Measurements from ENCODE around the gene ARHGDIA. TPM values are rescaled to one million over a fixed set of nuclear protein-coding genes. Genes with fewer than 3 reads are reported as not detected.
"Not testable (repeated sequence)": the region's sequence is repeated elsewhere in the genome, so short reads cannot be mapped to it uniquely, and the experiment has no call there.

Gene ARHGDIA
- polyA plus RNA-seq (ENCODE audit: insufficient read length in 3 of 3): 100 to 1,000 TPM; 171 to 228 (median 216) TPM
- long read RNA-seq, donor 1, transcript ARHGDIA-201 (6 exons, 1,906 nt): major isoform, 33 of 57 reads
- long read RNA-seq, donor 1, transcript ARHGDIA-207 (5 exons, 1,201 nt): minor isoform, 10 of 57 reads
- long read RNA-seq, donor 1, partial matches to known transcripts: 6 of 57 reads
- long read RNA-seq, donor 1, other reads (novel, unspliced or antisense): 0 of 57 reads
- long read RNA-seq, donor 2, transcript ARHGDIA-201 (6 exons, 1,906 nt): major isoform, 58 of 81 reads
- long read RNA-seq, donor 2, transcript ARHGDIA-217 (7 exons, 886 nt): minor isoform, 5 of 81 reads
- long read RNA-seq, donor 2, transcript ARHGDIA-207 (5 exons, 1,201 nt): minor isoform, 11 of 81 reads
- long read RNA-seq, donor 2, partial matches to known transcripts: 0 of 81 reads
- long read RNA-seq, donor 2, other reads (novel, unspliced or antisense): 0 of 81 reads
- long read RNA-seq, donor 3, transcript ARHGDIA-207 (5 exons, 1,201 nt): minor isoform, 6 of 63 reads
- long read RNA-seq, donor 3, transcript ARHGDIA-201 (6 exons, 1,906 nt): major isoform, 48 of 63 reads
- long read RNA-seq, donor 3, partial matches to known transcripts: 0 of 63 reads
- long read RNA-seq, donor 3, other reads (novel, unspliced or antisense): 0 of 63 reads
- long read RNA-seq, donor 4, transcript ARHGDIA-201 (6 exons, 1,906 nt): major isoform, 66 of 97 reads
- long read RNA-seq, donor 4, transcript ARHGDIA-207 (5 exons, 1,201 nt): minor isoform, 21 of 97 reads
- long read RNA-seq, donor 4, partial matches to known transcripts: 0 of 97 reads
- long read RNA-seq, donor 4, other reads (novel, unspliced or antisense): 0 of 97 reads
- long read RNA-seq, donor 5, transcript ARHGDIA-201 (6 exons, 1,906 nt): major isoform, 12 of 20 reads
- long read RNA-seq, donor 5, partial matches to known transcripts: 0 of 20 reads
- long read RNA-seq, donor 5, other reads (novel, unspliced or antisense): 0 of 20 reads
- long read RNA-seq, donor 6, transcript ARHGDIA-201 (6 exons, 1,906 nt): major isoform, 42 of 53 reads
- long read RNA-seq, donor 6, transcript ARHGDIA-207 (5 exons, 1,201 nt): minor isoform, 5 of 53 reads
- long read RNA-seq, donor 6, partial matches to known transcripts: 0 of 53 reads
- long read RNA-seq, donor 6, other reads (novel, unspliced or antisense): 0 of 53 reads
- long read RNA-seq, donor 7, transcript ARHGDIA-207 (5 exons, 1,201 nt): minor isoform, 8 of 101 reads
- long read RNA-seq, donor 7, transcript ARHGDIA-201 (6 exons, 1,906 nt): major isoform, 66 of 101 reads
- long read RNA-seq, donor 7, partial matches to known transcripts: 17 of 101 reads
- long read RNA-seq, donor 7, other reads (novel, unspliced or antisense): 0 of 101 reads
- long read RNA-seq, donor 8, transcript ARHGDIA-201 (6 exons, 1,906 nt): major isoform, 34 of 46 reads
- long read RNA-seq, donor 8, partial matches to known transcripts: 5 of 46 reads
- long read RNA-seq, donor 8, other reads (novel, unspliced or antisense): 0 of 46 reads
- long read RNA-seq, donor 9, transcript ARHGDIA-201 (6 exons, 1,906 nt): major isoform, 56 of 85 reads
- long read RNA-seq, donor 9, transcript ARHGDIA-207 (5 exons, 1,201 nt): minor isoform, 9 of 85 reads
- long read RNA-seq, donor 9, partial matches to known transcripts: 11 of 85 reads
- long read RNA-seq, donor 9, other reads (novel, unspliced or antisense): 0 of 85 reads
- long read RNA-seq, donor 10, transcript ARHGDIA-207 (5 exons, 1,201 nt): minor isoform, 12 of 94 reads
- long read RNA-seq, donor 10, transcript ARHGDIA-201 (6 exons, 1,906 nt): major isoform, 61 of 94 reads
- long read RNA-seq, donor 10, partial matches to known transcripts: 13 of 94 reads
- long read RNA-seq, donor 10, other reads (novel, unspliced or antisense): 0 of 94 reads
- long read RNA-seq, donor 11, transcript ARHGDIA-201 (6 exons, 1,906 nt): major isoform, 47 of 81 reads
- long read RNA-seq, donor 11, transcript ARHGDIA-207 (5 exons, 1,201 nt): minor isoform, 8 of 81 reads
- long read RNA-seq, donor 11, partial matches to known transcripts: 19 of 81 reads
- long read RNA-seq, donor 11, other reads (novel, unspliced or antisense): 0 of 81 reads
- long read RNA-seq, donor 12, transcript ARHGDIA-201 (6 exons, 1,906 nt): major isoform, 74 of 103 reads
- long read RNA-seq, donor 12, transcript ARHGDIA-207 (5 exons, 1,201 nt): minor isoform, 9 of 103 reads
- long read RNA-seq, donor 12, partial matches to known transcripts: 7 of 103 reads
- long read RNA-seq, donor 12, other reads (novel, unspliced or antisense): 0 of 103 reads
- long read RNA-seq, donor 13, transcript ARHGDIA-201 (6 exons, 1,906 nt): major isoform, 30 of 49 reads
- long read RNA-seq, donor 13, transcript ARHGDIA-207 (5 exons, 1,201 nt): minor isoform, 8 of 49 reads
- long read RNA-seq, donor 13, partial matches to known transcripts: 6 of 49 reads
- long read RNA-seq, donor 13, other reads (novel, unspliced or antisense): 0 of 49 reads
- long read RNA-seq, donor 14: 0 reads
- long read RNA-seq, donor 15: 0 reads
- long read RNA-seq, donor 16, transcript ARHGDIA-201 (6 exons, 1,906 nt): major isoform, 65 of 97 reads
- long read RNA-seq, donor 16, transcript ARHGDIA-207 (5 exons, 1,201 nt): minor isoform, 8 of 97 reads
- long read RNA-seq, donor 16, partial matches to known transcripts: 16 of 97 reads
- long read RNA-seq, donor 16, other reads (novel, unspliced or antisense): 0 of 97 reads

DNA sequence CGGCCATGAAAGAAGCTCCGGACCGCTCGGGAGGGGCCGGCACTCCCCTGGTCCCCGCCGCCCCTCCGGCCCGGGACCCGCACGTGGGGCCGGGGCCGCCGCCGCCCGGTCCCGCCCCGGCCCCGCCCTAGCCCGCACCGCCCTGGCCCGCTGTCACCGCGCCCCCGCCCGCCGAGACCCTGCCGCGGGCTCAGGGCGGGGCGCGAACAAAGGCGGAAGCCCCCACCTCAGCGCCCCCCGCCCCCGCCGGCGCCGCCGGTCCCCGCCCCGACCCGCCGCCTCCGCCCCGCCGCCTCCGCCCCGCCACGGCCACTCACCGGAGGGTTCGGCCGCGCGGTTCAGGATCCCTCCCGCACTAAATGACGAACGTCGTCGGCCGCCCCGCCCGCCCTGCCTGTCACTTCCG is at the start of gene ARHGDIA:
Gene ARHGDIA, minus strand, starts transcription at position 357 of the 406 bp plus-strand sequence. CDS start 1,407 bp downstream, outside the sequence.
- no peak for DNase-seq

- no peak for DNase-seq
Measured at GRCh38 chr17:81918832-81919545, 47.9 kb upstream of the ARHGDIA start.

- not testable (repeated sequence) for DNase-seq
Measured at GRCh38 chr17:81918333-81918669, 47.2 kb upstream of the ARHGDIA start.

- DNase-seq: peak; percentile 73
Measured at GRCh38 chr17:81917565-81918332, 46.6 kb upstream of the ARHGDIA start, which contains the start of gene SIRT7. Gene SIRT7, minus strand, starts transcription at chr17:81918176. Its CDS starts 45 bp downstream, at chr17:81918131.

DNA sequence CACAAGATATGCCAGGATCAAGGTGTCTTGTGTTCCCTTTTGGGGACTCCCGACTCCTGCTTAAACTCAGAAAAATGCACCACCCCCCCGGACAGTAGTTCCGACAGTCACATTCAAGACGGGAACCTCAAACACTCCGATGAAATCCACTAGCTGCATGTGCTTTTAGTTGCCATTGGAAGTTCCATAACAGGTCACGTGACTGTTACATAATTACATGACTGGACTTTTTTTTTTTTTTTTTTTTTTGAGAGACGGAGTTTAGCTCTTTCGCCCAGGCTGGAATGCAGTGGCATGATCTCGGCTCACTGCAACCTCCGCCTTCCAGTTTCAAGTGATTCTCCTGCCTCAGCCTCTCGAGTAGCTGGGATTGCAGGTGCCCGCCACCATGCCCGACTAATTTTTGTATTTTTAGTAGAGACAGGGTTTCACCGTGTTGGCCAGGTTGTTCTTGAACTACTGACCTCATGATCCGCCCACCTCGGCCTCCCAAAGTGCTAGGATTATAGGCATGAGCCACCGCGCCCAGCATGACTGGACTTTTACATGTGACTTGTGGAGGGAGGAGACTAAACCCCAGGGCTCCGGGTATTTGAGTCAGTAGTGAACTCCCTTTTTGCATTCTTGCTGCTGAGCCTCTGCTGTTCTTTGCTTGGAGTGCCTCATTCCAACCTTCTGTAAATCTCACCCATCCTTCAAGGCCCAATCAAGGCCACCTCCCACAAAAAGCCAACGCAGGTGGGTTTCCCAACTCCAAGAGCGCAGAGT is 45.3 kb upstream of the ARHGDIA start:
- no peak for DNase-seq

DNA sequence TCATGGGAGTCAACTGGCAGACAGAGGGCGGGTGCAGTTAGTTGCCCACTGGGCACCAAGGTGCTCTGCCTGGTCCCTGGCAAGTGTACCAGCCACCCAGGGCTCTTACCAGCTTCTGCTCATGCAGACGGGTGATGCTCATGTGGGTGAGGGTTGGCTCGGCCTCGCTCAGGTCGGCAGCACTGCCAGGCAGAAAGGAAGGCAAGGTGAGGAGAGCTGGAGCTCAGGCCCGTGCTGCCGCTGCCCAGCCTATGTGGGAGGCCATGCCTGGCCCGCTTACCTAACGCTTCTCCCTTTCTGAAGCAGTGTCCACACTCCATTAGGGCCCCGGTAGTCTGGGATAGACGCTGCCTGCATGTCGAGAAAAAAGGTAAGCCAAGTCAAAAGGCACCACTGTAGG is 44.2 kb upstream of the ARHGDIA start:
- no peak for DNase-seq

- no peak for DNase-seq
Measured at GRCh38 chr17:81914103-81914850, 43.1 kb upstream of the ARHGDIA start.

DNA sequence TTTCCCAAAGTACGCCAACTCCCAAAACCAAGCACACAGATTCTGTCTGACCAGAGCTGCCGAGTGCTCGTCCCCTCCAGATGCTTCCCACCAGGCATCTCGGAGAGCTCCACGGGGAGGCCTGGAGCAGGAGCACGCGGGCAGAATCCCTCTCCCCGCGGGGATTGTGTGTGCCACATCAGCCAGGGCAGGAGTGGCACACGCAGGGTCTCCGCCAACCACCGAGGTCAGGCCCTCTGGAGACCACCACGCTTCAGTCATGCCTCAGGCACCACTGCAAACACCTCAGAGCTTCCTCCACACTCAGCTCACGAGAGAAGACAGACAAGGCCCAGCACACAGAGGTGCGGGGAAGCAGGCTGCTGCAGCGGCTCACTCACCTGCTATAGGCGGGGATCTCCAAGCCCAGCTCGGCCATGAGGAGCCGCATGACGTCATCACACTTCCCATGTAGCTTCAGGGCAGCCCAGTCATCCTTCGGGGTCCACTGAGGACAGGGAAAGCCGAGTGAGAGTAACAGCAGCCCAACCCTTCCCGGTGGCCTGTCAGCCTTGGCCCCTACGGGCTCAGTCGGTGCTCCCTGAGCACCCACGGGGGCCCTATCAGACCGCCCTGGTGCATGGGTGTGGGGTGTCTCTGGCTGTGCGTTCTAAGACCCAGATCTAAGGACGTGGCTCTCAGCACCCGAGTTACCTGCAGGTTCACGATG is 42.4 kb upstream of the ARHGDIA start:
- DNase-seq: no peak

GRCh38 chr17:81912441-81913309 is 41.5 kb upstream of the ARHGDIA start:
- no peak for DNase-seq

- DNase-seq: no peak
Measured at GRCh38 chr17:81911969-81912368, 40.8 kb upstream of the ARHGDIA start.

DNA sequence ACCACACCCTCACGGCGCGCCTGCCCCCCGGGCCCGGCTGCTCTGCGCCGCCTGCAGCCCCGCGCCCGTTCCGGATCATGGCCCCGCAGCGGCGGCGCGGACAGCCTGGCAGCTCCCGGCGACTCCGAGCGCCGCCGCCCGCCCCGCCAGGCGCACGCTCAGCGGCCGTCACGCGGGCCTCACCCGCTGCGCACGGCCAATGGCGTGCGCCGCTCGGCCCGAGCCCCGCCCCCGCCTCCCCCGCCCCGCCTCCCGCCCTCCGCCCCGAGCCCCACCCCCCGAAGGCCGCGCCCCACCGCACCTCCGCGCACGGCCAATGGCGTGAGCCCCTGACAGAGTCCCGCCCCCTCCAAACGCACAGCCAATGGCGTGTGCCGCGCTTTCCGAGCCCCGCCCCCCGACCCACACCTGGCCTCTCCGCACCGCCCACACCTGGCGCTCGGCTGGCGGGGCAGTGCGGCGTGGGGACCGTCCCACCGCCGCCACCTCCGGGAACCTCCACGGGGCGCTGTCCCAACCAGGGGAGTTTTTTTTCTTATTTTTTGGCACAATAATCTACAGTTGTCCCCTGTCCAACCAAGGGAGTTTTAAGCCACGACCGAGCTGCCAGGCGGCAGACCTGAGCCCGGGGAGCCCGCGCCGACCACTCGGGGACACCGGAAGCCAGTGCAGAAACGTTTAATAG is 40.3 kb upstream of the ARHGDIA start, which contains the start of gene PCYT2:
Gene PCYT2, minus strand, starts transcription at position 123 of the 685 bp plus-strand sequence. Its CDS starts 44 bp downstream, at position 79.
- peak; percentile 85 for DNase-seq

DNA sequence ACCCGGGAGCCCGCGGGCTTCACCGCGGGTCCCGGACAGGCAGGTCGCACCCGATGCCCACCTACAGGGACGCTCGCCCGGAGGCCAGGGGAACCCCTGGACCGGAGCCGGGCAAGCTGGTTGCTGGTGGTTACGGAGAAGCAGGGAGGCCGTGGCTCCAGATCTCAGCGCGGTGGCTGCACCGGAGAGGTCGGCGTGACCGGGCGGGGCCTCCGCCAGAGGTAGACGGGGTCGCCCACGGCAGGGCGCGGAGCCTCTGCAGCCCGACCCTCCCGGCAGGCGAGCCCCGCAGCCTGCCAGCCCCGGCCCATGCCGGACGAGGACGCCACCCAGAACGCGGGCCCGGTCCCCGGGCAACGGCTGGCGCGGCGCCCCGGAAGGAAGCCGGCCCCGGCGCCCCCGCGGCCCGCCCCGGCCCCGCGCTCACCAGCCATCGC is 39.7 kb upstream of the ARHGDIA start:
- no peak for DNase-seq
